ENCODE measurements around the gene GAREM1. TPM values are rescaled to one million over a fixed set of nuclear protein-coding genes. Genes with fewer than 3 reads are reported as not detected.
"Not testable (repeated sequence)": the region's sequence is repeated elsewhere in the genome, so short reads cannot be mapped to it uniquely, and the experiment has no call there.

Gene GAREM1
- total and polyA plus RNA-seq, 3 donors from 2014 or later: 10.7 to 16.2 (median 15.2) TPM

DNA sequence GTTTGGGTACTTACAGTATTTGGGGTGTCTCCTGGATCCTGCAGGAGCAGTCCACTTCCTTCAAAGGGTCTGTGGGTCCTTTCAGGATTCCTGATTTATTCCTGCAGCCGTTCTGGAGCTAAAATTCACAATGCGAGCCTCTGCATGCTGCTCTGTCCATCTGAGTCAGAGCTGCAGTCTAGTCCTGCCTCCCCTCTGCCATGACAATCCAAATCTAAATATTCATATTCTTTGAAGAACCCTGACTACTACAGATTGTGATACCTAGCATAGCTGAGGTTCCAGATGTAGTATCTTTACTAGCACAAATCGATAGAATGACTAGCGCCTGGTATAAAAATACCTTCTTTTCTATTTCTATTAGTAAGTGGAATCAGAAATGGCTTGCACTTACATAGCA is 31.3 kb upstream of the GAREM1 start:
- no peaks in the 10 kb centered on the region for H3K27me3 ChIP-seq
- H3K4me1 ChIP-seq: no peaks in the 10 kb centered on the region
- intact Hi-C loops (cut with DNase I; ENCODE audit: low total_unique reads): no loop called here
- TF ChIP-seq, protein P1, sequence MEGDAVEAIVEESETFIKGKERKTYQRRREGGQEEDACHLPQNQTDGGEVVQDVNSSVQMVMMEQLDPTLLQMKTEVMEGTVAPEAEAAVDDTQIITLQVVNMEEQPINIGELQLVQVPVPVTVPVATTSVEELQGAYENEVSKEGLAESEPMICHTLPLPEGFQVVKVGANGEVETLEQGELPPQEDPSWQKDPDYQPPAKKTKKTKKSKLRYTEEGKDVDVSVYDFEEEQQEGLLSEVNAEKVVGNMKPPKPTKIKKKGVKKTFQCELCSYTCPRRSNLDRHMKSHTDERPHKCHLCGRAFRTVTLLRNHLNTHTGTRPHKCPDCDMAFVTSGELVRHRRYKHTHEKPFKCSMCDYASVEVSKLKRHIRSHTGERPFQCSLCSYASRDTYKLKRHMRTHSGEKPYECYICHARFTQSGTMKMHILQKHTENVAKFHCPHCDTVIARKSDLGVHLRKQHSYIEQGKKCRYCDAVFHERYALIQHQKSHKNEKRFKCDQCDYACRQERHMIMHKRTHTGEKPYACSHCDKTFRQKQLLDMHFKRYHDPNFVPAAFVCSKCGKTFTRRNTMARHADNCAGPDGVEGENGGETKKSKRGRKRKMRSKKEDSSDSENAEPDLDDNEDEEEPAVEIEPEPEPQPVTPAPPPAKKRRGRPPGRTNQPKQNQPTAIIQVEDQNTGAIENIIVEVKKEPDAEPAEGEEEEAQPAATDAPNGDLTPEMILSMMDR (IDR thresholded peaks at IDR 0.05): no peak
- no peak for TF ChIP-seq POLR2A (IDR thresholded peaks at IDR 0.05)
- no peaks in the 10 kb centered on the region for H3K9me3 ChIP-seq
- WGBS, 2 donors: 88 to 95% methylated on average over 4 of the region's 4 CpGs
- H3K4me3 ChIP-seq: no peak overlapping the region
- H3K36me3 ChIP-seq (ENCODE audit: low read depth, missing control alignments): no peaks in the 10 kb centered on the region
- no peak for DNase-seq
- no peak overlapping the region for H3K27ac ChIP-seq

DNA sequence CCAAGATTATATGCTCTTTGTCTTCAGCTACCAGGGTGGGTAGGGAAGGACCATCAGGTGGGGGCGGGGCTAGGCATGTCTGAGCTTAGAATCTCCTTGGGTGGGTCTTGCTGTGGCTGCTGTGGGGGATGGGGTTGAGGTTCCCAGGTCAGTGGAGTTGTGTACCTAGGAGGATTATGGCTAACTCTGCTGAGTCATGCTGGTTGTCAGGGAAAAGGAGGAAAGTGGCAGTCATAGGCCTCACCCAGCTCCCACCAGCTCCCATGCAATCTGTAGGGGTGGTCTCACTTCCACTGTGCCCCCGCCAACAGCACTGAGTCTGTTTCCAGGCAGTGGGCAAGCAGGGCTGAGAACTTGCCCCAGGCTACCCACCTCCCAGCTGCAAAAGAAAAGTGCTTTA is 30.6 kb upstream of the GAREM1 start:
- intact Hi-C loops (cut with DNase I; ENCODE audit: low total_unique reads); H3K27ac ChIP-seq: not testable (repeated sequence)

DNA sequence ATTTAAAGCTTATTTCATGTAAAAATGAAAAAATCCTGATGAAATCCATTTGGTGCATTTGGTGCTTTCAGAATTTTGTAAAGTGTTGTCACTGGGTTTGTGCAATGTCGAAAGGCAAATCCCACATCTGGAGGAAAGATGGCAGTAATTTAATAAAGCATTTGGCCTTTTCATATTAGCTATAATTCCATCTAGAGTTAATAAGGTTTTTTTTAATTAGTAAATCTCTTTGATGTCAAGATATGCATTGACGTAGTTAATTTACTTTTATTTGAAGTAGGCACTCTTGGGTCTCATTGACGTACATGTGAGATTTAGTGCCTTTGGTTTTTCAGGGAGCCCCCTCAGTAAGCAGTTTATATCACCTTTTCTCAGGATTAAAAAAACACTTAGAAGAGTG is 12.3 kb upstream of the GAREM1 start:
- Histone ChIP-seq H3K27me3 (no peaks in the 10 kb centered on the region), H3K36me3 (ENCODE audit: low read depth, missing control alignments) (no peaks in the 10 kb centered on the region), H3K27ac (no peak overlapping the region), H3K9me3 (no peaks in the 10 kb centered on the region), H3K4me3 (no peak overlapping the region), H3K4me1 (no peaks in the 10 kb centered on the region)
- intact Hi-C loops (cut with DNase I; ENCODE audit: low total_unique reads): no loop called here
- DNase-seq: no peak
- 83 to 92% methylated on average over 3 of the region's 3 CpGs for WGBS, 2 donors
- TF ChIP-seq, protein P1 (IDR thresholded peaks at IDR 0.05): no peak
- no peak for TF ChIP-seq POLR2A (IDR thresholded peaks at IDR 0.05)

More for the DNA sequence above, 30.6 kb upstream of the GAREM1 start:
- not testable (repeated sequence) for H3K9me3 ChIP-seq; H3K4me1 ChIP-seq; H3K4me3 ChIP-seq; H3K27me3 ChIP-seq; H3K36me3 ChIP-seq (ENCODE audit: low read depth, missing control alignments); DNase-seq
- WGBS, 2 donors: 92 to 100% methylated on average over 1 to 2 of the region's 2 CpGs

DNA sequence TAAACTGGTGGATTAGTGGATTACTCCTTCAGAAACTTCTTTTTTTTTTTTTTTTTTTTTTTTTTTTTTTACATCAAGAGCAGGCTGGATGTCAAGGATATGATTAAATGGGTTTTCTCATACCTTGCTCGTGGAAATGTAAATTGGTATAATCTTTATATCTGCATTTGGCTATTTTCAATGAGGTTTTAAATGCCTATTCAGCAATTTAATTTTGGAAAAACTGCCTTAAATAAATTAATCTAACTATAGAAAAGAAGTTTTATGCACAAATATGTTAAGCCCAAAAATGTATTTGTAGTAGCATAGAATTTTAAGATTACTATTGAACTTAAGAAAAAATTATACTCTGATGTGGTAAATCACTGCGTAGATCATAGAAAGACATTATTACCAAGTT is 11.4 kb upstream of the GAREM1 start:
- TF ChIP-seq, protein P1 (IDR thresholded peaks at IDR 0.05): no peak
- TF ChIP-seq POLR2A (IDR thresholded peaks at IDR 0.05): no peak
- intact Hi-C loops (cut with DNase I; ENCODE audit: low total_unique reads): no loop called here
- WGBS, 2 donors: 95% methylated on average over 2 of the region's 2 CpGs
- Histone ChIP-seq H3K9me3 (no peaks in the 10 kb centered on the region), H3K27ac (no peak overlapping the region), H3K36me3 (ENCODE audit: low read depth, missing control alignments) (no peaks in the 10 kb centered on the region), H3K27me3 (no peaks in the 10 kb centered on the region), H3K4me3 (no peak overlapping the region), H3K4me1 (no peaks in the 10 kb centered on the region)
- no peak for DNase-seq

DNA sequence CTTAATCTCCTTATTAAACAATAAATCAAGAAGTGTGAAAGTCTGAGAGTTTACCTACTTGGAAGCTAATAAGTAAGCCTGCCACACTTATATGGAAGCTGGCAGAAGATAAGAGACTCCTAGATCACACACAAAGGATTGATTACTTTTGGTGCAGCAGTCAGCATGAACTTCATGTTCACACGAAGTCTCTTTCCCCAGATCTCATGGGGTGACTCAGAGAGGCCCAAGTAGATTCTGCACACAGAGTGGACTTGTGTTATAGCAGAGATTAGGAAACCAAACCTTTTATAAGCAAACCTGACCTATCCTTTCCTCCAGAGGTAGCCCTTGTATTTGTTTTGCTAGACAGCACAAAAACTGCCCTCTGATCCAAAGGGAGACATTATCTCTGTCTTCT is 9.9 kb upstream of the GAREM1 start:
- Histone ChIP-seq H3K27me3 (no peaks in the 10 kb centered on the region), H3K9me3 (no peaks in the 10 kb centered on the region), H3K4me1 (no peaks in the 10 kb centered on the region), H3K4me3 (no peak overlapping the region), H3K36me3 (ENCODE audit: low read depth, missing control alignments) (no peaks in the 10 kb centered on the region), H3K27ac (no peak overlapping the region)
- DNase-seq: no peak
- 55 to 63% methylated on average over 1 of the region's 1 CpG for WGBS, 2 donors
- TF ChIP-seq POLR2A (IDR thresholded peaks at IDR 0.05): no peak
- TF ChIP-seq, protein P1 (IDR thresholded peaks at IDR 0.05): no peak
- intact Hi-C loops (cut with DNase I; ENCODE audit: low total_unique reads): no loop called here
